GM18951 (cell line): ENCODE results near the gene PHF2.
"Not testable (repeated sequence)": the region's sequence is repeated elsewhere in the genome, so short reads cannot be mapped to it uniquely, and the experiment has no call there.

Source experiments
- POLR2A ChIP-seq: IDR thresholded peaks from 4 replicates; pipeline ENCODE4 v1.6.1; 2011; ENCODE audit warnings: mild to moderate bottlenecking; ENCODE audit not compliant: insufficient read length, insufficient read depth; ENCODE audit errors: extremely low read depth
- in situ Hi-C: fragments of 300-500 bp; cut with MboI; formaldehyde crosslinking; loops from one replicate; pipeline ENCODE4 v1.12.0; 2022; ENCODE audit warnings: low sequenced_read_pairs, mixed read lengths, inconsistent platforms; ENCODE audit not compliant: unreplicated experiment

The PHF2 gene

DNA sequence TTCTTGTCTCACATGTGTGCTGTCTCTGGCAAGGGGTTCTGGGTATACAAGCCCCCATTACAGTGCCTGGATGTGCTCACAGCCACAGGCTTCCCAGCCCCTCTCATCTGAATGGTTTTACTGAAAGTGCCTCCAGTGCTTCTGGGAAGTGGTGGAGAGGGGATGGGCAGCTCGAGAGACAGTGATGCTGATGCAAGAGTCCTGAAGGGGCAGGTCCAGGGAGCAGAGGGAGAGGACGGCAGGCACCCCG lies 93.5 kb downstream of the PHF2 start:
- no peak for TF ChIP-seq POLR2A
- in situ Hi-C loops, result no loop called here

GRCh38 chr9:93670208-93671019 lies 94.0 kb downstream of the PHF2 start:
- in situ Hi-C loops, result no loop called here
- no peak for TF ChIP-seq POLR2A

- in situ Hi-C loops, result no loop called here
- no peak for TF ChIP-seq POLR2A
These were observed 94.6 kb downstream of the PHF2 start for GRCh38 chr9:93671020-93671338.

- in situ Hi-C loops, result not testable (repeated sequence)
These were observed 96.1 kb downstream of the PHF2 start for GRCh38 chr9:93672330-93673020.

GRCh38 chr9:93673021-93673838 lies 96.8 kb downstream of the PHF2 start:
- no peak for TF ChIP-seq POLR2A
- in situ Hi-C loops, result no loop called here

DNA sequence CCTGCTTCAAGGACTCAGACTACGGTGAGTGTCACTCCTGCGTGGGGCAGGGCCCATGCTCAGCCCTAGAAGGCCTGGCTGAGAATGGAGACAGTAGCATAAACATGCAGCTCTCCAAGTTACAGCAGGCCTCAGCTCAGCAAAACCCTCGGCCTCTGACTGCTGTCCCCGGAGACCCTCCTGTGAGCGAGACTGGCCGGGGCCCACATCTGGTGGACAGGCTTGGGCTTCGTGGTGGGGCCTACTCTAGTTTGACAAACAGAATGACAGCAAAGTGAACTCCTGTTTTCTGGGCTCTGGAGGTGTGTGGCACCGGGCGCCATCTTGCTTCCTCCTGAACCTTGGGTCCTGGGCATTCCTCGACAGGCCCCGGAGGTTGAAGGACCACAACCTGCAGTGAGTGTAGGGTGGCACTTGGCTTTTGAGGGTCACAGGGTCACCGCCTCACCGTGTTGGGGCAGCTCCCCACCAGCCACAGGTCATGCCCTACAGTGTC lies 97.5 kb downstream of the PHF2 start:
- in situ Hi-C loops, result no loop called here
- TF ChIP-seq POLR2A, result no peak

DNA sequence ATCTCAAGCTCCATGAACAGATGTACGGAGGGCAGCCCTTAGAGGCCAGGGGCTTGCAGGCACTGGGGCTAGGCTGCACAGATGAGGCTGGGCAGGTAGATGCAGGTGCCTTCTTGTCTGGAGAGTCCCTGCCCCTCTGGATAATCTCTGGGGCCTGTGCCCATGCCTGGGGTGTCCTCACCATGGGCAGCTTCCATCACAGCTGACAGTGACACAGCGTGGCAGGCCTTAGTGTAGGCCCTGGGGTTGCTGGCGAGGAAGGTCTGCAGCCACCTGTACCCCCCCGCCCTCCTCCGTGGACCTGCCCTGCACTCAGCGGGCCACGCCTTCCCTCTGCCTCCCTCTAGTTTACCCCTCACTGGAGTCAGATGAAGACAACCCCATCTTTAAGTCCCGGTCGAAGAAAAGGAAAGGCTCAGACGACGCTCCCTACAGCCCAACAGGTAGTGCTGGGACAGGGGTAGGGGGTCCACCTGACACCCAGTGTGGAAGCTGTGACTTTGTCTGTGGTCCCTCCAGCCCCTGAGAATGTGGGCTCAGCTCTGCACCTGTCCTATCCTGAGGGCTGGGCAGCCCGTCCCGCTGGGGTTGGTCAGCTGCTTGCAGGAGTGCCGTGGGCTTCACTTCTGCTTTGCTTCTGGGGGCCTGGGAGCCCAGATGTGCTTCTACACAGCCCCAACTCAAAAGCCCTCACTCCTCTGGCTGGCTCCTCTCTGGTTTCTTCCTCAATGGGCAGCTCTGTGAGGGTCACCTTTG lies 98.4 kb downstream of the PHF2 start:
- no peak for TF ChIP-seq POLR2A
- in situ Hi-C loops, result loop anchor here (25.0 kb wide), 1 partner anchor 288 kb away; the partner anchor contains the start of gene BARX1

DNA sequence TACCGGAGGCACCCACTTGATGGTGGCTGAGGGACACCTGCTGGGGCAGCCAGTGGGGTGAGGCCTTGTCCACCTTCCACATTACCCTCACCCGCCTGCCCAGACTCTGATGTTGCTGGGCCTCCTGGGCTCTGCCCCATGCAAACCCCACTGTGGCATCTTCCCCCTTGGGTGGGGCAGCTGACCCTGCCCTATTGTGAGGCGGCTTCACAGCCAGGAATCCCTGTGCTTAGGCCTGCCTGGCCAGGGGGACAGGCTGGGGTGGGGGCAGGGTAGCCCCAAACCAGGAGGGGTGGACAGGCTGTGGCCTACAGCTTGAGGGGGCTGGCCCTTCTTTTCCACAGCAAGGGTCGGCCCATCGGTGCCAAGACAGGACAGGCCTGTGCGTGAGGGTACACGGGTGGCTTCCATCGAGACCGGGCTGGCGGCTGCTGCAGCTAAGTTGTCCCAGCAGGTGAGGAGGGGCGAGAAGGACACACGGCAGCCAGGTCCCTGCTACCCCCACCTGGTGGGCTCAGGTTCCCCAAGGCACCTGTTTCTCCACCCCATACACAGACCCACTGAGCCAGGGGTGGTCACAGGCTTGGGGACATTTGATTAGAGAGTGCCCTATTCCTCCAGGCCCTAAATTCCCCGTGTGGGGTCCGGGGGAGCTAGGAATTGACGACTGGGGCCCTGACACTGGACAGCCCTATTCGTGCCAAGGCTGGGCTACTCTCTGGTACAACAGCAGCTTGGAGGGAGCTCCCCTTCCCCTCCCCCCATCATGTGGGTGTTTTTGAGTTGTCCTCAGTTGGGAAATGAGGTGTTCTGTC lies 99.2 kb downstream of the PHF2 start:
- no peak for TF ChIP-seq POLR2A
- in situ Hi-C loops, result loop anchor here (25.0 kb wide), 1 partner anchor 287 kb away; the partner anchor contains the start of gene BARX1

DNA sequence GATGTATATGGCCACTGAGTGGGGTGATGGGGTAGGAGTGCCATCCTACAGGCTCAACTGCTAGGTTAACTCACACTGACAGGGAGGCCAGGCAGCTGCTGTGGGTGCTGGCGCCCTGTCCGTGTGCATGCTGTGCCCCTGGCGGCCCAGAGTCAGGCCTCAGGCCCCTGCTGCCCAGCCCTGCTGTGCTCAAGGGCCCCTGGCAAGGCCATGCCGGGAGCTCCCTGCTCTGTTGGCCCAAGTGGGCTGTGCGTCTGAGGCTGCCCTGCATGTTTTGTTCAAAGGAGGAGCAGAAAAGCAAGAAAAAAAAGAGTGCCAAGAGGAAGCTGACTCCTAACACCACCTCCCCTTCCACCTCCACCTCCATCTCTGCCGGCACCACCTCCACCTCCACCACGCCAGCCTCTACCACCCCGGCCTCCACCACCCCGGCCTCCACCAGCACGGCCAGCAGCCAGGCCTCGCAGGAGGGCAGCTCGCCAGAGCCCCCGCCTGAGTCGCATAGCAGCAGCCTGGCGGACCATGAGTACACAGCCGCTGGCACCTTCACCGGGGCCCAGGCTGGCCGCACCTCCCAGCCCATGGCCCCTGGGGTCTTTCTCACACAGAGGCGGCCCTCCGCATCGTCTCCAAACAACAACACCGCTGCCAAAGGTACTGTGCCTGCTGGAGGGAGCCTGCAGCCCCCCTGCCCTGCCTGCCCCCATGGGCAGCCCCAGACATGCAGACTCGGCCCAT lies 100.1 kb downstream of the PHF2 start:
- in situ Hi-C loops, result loop anchor here (25.0 kb wide), 1 partner anchor 286 kb away; the partner anchor contains the start of gene BARX1

GRCh38 chr9:93677048-93677571 lies 100.7 kb downstream of the PHF2 start:
- no peak for TF ChIP-seq POLR2A
- in situ Hi-C loops, result loop anchor here (25.0 kb wide), 1 partner anchor 285 kb away; the partner anchor contains the start of gene BARX1

More for the DNA sequence above, 100.1 kb downstream of the PHF2 start:
- no peak for TF ChIP-seq POLR2A

- no peak for TF ChIP-seq POLR2A
- in situ Hi-C loops, result loop anchor here (25.0 kb wide), 1 partner anchor 285 kb away; the partner anchor contains the start of gene BARX1
These were observed 101.3 kb downstream of the PHF2 start for GRCh38 chr9:93677641-93678136.
